T-helper 2 cell treated with Interferon-gamma antibody and Interleukin-4, amounts not matched to agents 100 ng/mL and 5 ng/mL, for 36 hours (primary cell): ENCODE results near the gene DDT. TPM values are rescaled to one million over a fixed set of nuclear protein-coding genes. Genes with fewer than 3 reads are reported as not detected.
"Not testable (repeated sequence)": the region's sequence is repeated elsewhere in the genome, so short reads cannot be mapped to it uniquely, and the experiment has no call there.

Source experiments
- intact Hi-C: fragments of 100-400 bp; cut with micrococcal nuclease; formaldehyde crosslinking; loops from one replicate; pipeline ENCODE4 v1.15.1; 2023
- total RNA-seq: library from RNA; stranded (reverse); gene quantifications from 2 replicates; pipeline ENCODE4 v1.2.3, GENCODE V29; 2022

Gene DDT
- total RNA-seq, 1 donor from 2014 or later, result 114 TPM

DNA sequence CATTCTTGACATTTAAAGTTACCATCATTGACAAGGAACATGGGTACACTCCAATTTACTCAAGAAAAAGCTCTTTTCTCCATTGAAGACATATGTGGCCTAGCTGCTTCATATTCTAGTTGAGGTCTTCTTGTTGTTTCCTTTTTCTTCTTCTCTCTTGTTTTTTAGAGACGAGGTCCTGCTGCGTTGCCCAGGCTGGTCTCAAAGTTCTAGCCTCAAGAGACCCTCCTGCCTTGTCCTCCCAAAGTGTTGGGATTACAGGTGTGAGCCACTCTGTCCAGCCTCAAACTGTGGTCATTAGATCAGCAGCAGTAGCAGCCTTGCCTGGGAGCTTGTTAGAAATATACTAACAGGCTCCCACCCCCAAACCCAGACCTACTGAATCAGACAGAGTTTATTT is 18.8 kb upstream of the DDT start:
- intact Hi-C loops, result loop anchor here (10.0 kb wide), 1 partner anchor 48 kb away; no protein-coding TSS in a partner anchor

DNA sequence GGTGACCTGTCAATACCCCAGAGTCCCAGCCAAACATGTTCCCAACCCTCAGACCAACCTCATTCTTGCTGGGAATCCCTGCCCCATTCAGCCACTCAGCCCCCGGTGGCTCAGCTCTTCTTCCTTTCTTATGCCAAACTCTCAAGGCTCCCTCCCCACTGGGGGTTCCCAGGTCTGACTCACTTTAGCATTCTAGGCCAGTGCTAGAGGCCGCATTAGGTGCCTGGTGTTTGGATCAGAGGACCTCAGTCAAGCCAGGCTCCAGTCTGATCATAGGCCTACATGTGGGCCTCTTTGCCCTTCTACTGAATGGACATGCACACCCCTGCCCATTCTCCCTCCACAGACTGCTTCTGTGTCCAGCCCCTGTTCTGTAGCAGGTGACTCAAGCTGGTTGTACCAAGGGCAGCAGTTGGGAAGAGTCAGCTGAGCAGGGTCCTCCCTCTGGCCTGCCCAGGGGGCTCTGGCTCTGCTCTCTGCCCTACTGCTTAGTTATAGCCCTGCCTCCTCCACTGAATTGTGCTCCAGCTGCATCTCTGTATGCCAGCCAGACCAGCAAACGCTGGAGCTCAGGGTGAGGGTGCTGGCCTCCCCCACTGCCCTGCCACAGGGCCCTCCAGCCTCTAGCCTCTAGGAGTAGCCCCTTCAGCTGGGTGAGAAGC is 15.5 kb upstream of the DDT start:
- intact Hi-C loops, result loop anchor here (10.0 kb wide), 2 partner anchors 45 to 255 kb away; partner anchors contain the start of gene GGT5

DNA sequence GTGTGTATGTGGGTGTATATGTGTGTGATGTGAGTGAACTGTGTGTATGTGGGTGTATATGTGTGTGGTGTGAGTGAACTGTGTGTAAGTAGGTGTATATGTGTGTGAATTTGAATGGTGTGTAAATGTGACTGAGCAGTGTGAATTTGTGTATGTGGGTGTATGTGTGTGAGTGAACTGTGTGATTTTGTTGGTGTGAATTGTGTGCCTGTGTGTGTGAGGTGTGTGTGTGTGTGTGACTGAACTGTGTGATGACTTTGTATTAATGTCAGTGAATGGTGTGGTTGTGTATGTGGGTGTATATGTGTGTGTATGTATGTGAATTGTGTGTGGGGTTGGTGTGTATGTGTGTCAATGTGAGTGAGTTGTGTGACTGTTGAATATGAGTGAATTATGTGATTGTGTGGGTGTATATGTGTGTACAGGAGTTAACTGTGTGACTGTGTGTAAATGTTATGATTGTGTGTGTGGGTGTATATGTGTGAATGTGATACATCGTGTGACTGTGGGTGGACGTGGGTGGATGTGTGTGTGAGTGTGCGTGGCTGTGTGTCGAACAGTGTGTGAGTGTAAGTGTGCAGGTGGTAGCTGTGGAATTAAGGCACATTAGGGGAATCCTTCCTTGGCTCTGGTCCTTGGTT is 12.4 kb upstream of the DDT start:
- intact Hi-C loops, result loop anchor here (10.0 kb wide), 1 partner anchor 258 kb away; the partner anchor contains the start of gene GGT5

DNA sequence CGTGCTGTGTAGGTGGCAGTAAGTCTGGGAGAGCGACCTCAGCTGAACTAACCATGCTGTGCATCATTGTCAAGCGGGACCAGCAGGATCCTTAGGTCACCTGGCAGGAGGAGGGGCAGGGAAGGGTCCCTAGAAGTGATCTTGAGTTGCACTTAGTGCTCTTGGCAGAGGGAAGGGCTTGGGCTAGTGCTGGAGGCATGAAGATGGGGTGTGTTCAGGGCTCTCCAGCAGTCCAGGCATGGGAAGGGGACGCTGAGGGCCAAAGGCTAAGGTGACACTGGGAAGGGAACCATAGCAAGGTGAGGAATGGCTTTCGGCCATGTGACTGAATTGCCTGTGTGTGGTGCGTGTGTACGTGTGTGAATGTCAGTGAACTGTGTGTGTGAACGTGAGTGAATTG is 11.8 kb upstream of the DDT start:
- intact Hi-C loops, result loop anchor here (10.0 kb wide), 1 partner anchor 259 kb away; the partner anchor contains the start of gene GGT5

- intact Hi-C loops, result loop anchor here (10.0 kb wide), 1 partner anchor 260 kb away; the partner anchor contains the start of gene GGT5
These were observed 10.2 kb upstream of the DDT start for GRCh38 chr22:23984430-23984829.

DNA sequence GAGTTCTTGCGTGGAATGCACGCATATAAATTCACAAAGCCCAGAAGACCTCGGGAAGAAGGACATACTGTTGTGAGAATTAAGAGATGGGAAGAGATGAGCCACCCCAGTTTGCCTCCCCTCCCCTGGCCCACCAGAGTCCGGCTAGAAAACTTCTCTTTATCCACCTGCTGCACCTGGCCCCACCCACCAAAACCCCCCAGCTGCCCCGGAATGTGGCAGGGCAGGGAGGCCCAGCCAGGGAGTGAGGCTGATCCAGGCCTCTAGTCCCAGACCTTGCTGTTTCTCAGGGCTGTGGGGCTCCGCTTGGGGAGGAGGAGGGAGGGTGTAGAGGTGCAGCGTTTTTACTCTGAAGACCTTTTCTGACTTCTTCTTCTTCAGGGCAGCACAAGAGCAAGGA is 6.3 kb upstream of the DDT start:
- intact Hi-C loops, result loop anchor here (10.0 kb wide), 1 partner anchor 264 kb away; the partner anchor contains the start of gene GGT5

DNA sequence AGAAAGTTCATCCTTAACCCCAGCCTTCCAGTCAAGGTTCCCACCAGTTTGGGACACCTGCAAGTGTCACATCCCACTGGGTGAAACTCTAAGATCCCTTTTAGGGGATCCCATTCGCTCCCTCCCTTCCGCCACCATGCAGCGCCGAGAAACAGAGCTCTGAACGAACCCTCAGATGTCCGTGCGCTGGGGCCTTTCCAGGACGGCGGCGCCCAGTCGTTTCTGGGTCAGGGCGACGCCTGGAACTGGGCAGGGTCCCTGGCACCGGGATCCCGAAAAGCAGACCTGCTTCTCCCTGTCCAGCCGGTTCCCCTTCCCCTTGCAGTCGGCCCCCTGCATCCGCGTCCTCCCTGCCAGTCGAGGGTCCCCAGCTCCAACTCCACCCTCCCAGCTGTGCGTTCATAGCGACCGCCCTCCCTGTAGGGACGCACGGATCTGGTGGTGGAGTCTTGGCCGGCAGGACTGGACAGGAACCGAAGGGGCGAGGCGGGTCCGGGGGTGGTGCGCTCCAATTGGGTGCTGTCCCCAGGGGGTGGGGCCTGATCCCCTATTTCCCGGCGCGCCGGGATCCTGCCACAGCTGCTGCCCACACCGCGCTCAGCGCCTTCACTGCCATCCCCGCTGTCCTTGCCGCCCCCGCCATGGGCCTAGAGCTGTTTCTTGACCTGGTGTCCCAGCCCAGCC is 5.5 kb upstream of the DDT start, which contains the start of gene GSTT2:
Gene GSTT2 (plus strand): TSS at position 578 of the 684 bp plus-strand sequence.
- intact Hi-C loops, result loop anchor here (10.0 kb wide), 1 partner anchor 265 kb away; the partner anchor contains the start of gene GGT5

GRCh38 chr22:23977304-23977703 is 3.1 kb upstream of the DDT start:
- intact Hi-C loops, result not testable (repeated sequence)

- intact Hi-C loops, result not testable (repeated sequence)
These were observed 653 bp upstream of the DDT start for GRCh38 chr22:23974836-23975352.

DNA sequence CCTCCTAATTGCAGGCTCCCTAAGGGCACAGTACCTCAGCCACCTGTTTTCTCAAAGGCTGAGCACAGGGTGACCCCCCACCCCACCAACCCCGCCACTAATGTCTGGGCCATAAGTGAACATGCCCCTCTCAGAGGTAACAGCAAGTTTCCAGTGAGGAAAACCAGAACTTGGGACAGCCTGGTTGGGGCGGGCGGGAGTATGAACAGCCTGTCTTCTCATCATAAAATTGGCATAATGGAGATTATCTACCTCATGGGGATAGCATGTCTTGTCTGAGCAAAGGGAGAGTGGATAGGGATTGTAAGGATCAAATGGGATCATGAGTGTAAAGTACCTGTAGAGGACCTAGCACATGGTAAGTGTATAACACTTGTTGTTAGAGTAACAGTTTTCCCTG is 2.3 kb downstream of the DDT start:
- intact Hi-C loops, result not testable (repeated sequence)

- intact Hi-C loops, result no loop called here
These were observed 3.3 kb downstream of the DDT start for GRCh38 chr22:23970816-23971486.

DNA sequence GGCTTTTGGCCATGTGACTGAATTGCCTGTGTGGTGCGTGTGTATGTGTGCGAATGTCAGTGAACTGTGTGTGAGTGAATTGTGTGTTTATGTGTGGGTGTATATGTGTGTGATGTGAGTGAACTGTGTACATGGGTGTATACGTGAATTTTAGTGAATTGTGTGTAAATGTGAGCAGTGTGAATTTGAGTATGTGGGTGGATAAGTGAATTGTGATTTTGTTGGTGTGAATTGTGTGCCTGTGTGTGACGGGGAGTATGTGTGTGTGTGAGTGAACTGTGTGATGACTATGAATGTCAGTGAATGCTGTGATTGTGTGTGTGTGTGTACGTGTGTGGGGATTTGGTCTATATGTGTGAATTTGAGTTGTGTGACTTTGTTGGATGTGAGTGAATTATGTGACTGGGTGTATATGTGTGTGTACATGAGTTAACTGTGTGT is 4.0 kb downstream of the DDT start:
- intact Hi-C loops, result no loop called here

- intact Hi-C loops, result no loop called here
These were observed 5.2 kb downstream of the DDT start for GRCh38 chr22:23969071-23969470.

- intact Hi-C loops, result not testable (repeated sequence)
These were observed 7.7 kb downstream of the DDT start, which contains the start of gene DDTL for GRCh38 chr22:23966568-23966967. DDTL (plus strand) TSS chr22:23966888; CDS start chr22:23966915, 27 bp downstream.

DNA sequence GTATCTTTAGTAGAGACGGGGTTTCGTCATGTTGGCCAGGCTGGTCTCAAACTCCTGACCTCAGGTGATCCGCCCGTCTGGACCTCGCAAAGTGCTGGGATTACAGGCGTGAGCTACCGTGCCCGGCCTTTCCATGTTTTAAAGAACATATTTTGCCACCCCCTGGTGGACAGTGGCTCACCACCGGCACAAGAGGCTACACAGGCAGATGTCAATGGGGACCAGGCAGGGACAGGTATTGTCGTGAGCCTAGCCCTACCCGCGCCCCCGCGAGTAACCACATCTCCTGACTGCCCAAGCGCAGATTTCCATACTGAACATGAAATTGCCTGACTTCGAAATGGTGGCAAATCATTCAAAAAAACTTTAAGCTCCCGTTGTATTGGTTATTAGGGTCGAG is 8.1 kb downstream of the DDT start:
- intact Hi-C loops, result not testable (repeated sequence)

DNA sequence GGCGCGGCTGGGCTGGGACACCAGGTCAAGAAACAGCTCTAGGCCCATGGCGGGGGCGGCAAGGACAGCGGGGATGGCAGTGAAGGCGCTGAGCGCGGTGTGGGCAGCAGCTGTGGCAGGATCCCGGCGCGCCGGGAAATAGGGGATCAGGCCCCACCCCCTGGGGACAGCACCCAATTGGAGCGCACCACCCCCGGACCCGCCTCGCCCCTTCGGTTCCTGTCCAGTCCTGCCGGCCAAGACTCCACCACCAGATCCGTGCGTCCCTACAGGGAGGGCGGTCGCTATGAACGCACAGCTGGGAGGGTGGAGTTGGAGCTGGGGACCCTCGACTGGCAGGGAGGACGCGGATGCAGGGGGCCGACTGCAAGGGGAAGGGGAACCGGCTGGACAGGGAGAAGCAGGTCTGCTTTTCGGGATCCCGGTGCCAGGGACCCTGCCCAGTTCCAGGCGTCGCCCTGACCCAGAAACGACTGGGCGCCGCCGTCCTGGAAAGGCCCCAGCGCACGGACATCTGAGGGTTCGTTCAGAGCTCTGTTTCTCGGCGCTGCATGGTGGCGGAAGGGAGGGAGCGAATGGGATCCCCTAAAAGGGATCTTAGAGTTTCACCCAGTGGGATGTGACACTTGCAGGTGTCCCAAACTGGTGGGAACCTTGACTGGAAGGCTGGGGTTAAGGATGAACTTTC is 13.0 kb downstream of the DDT start, which contains the start of gene GSTT2B:
Gene GSTT2B (minus strand): TSS at position 112 of the 688 bp plus-strand sequence. CDS start 64 bp downstream, at position 48.
- intact Hi-C loops, result not testable (repeated sequence)

- intact Hi-C loops, result loop anchor here (10.0 kb wide), 1 partner anchor 92 kb away; no protein-coding TSS in a partner anchor
These were observed 17.8 kb downstream of the DDT start for GRCh38 chr22:23956301-23956900.

- intact Hi-C loops, result loop anchor here (10.0 kb wide), 1 partner anchor 91 kb away; no protein-coding TSS in a partner anchor
These were observed 18.4 kb downstream of the DDT start for GRCh38 chr22:23955886-23956285.

DNA sequence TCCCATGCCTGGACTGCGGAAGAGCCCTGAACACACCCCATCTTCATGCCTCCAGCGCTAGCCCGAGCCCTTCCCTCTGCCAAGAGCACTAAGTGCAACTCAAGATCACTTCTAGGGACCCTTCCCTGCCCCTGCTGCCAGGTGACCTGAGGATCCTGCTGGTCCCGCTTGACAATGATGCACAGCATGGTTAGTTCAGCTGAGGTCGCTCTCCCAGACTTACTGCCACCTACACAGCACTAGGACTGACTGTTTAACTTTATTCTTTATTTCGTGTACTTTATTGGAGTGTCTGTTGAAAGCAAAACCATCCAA is 19.3 kb downstream of the DDT start:
- intact Hi-C loops, result loop anchor here (10.0 kb wide), 1 partner anchor 90 kb away; no protein-coding TSS in a partner anchor
